Esophagus mucosa (tissue), 1 donor: ENCODE data around the gene NFRKB. TPM values are rescaled to one million over a fixed set of nuclear protein-coding genes. Genes with fewer than 3 reads are reported as not detected.
"Not testable (repeated sequence)": the region's sequence is repeated elsewhere in the genome, so short reads cannot be mapped to it uniquely, and the experiment has no call there.

ENCODE experiments used
- ATAC-seq: fragments of 200-7000 bp; cut with Tn5 transposase; one replicate; pipeline ENCODE4 v1.9.1; 2020
- total RNA-seq: library from RNA; stranded (reverse); gene quantifications from one replicate; pipeline ENCODE4 v1.2.4, GENCODE V29; 2023
- donor health status: DM: yes; HTN: yes; CAD: no.

The NFRKB gene
- total RNA-seq, 1 donor from 2014 or later: 14.3 TPM

- ATAC-seq: peak; percentile 7
Measured at GRCh38 chr11:129894278-129895125, 876 bp downstream of the NFRKB start.

DNA sequence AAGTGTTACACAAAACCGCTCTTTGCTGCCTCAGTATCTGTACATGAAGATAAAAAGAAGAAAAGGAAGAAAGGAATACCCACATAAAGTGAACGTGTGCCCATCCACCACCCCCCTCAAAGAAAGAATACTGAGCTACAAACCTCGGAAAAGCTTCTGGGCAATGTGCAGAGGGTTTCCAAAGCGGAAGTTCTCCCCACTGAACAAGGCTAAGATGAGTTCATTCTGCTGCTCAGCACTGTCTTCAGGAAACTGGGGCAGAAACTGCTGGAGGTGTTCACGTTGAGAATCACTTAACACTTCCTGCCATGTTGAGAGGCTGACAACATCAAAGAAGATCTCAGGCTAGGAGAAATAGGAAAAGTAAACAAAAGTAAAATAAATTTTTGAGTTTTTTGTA, 6.9 kb downstream of the NFRKB start:
- ATAC-seq: no peak

GRCh38 chr11:129885381-129885780, 10.0 kb downstream of the NFRKB start:
- ATAC-seq: no peak

DNA sequence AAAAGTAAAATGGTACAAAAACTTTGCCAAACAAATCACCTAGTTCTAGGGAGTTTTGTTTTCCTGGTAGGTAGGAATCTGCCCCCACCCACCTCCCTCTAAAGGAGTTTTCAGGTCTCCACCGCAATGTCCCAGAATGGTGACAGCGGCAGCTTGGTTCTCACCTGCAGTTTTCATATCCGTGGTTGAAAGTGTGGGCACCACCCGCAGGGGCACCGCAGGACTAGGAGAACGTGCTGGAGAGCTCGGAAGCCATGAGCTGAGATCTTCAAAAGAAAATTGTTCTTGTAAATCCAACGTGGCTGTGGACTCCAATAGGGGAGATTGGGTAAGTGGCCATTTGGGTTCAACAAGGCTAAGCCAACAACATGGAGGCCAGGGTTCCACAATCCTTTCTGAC, 10.8 kb downstream of the NFRKB start:
- no peak for ATAC-seq

- ATAC-seq: peak; percentile 79
Measured at GRCh38 chr11:129881570-129882170, 13.7 kb downstream of the NFRKB start.

DNA sequence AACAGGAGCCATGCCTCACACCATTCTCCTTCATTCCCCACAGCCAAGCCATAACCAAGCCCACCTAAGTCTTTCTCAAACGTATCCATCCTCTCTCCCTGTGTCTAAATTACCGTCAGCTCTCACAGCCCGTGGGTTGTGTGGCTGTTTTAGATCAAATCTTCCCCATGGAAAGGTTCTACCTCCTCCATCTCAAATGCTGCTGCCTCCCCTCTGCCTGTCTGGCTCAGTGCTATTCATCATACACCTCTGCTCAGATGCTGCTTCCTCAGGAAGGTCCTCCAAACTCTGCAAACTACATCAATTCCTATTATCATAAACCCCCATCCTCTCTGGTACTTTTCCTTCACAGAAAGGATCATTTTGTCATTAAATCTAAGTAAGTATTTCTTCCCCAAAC, 15.1 kb downstream of the NFRKB start:
- ATAC-seq: no peak

- ATAC-seq: no peak
Measured at GRCh38 chr11:129871914-129872313, 23.5 kb downstream of the NFRKB start.

DNA sequence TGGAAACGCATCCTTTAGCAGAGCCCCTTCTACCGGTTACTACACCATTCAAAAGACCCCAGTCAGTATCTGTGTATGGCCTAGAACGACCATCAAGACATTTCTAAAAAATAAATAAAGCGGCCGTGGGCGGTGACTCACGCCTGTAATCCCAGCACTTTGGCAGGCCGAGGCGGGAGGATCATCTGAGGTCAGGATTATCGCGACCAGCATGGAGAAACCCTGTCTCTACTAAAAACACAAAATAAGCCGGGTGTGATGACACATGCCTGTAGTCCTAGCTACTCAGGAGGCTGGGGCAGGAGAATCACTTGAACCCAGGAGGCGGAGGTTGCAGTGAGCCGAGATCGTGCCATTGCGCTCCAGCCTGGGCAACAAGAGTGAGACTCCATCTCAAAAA, 26.8 kb downstream of the NFRKB start:
- not testable (repeated sequence) for ATAC-seq

DNA sequence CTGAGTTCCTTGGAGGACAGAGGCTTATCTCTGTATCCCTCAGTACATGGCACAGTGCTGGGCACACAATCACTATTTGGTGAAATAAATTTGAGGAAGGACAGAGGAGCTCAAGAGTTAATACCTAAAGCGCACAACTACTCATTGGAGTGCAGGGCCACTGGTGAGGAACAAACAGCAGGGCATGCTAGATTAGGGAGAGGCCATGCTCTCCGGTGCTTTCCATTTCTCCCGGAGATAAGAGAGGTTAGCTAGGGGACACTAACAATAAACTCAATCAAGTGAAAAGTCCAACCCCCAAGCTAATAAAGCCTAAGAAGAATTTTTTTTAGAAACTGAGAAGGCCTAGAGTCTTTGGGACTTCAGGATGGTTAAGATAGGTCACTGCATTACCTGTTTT, 29.1 kb downstream of the NFRKB start:
- ATAC-seq: no peak

GRCh38 chr11:129865701-129866100, 29.7 kb downstream of the NFRKB start:
- ATAC-seq: no peak

DNA sequence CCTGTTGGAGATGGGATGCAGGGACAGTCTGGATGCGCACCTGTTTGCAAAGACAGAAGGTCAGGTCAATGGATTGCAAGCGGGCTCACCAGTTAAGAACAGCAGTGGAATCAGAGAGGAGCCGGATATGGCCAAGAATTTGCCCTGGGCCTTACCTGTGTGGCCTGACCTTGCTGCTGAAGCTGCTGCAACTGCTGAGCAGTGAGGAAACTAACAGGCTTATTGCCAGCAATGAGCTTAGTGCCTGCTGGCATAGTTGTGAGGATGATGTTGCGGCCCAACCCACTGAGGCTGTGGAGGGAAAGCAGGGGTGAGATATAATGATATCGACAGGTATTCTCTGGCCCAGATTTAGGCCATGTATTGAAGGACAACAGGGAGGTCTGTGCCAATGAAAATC, 30.6 kb downstream of the NFRKB start:
- ATAC-seq: peak; percentile 7

DNA sequence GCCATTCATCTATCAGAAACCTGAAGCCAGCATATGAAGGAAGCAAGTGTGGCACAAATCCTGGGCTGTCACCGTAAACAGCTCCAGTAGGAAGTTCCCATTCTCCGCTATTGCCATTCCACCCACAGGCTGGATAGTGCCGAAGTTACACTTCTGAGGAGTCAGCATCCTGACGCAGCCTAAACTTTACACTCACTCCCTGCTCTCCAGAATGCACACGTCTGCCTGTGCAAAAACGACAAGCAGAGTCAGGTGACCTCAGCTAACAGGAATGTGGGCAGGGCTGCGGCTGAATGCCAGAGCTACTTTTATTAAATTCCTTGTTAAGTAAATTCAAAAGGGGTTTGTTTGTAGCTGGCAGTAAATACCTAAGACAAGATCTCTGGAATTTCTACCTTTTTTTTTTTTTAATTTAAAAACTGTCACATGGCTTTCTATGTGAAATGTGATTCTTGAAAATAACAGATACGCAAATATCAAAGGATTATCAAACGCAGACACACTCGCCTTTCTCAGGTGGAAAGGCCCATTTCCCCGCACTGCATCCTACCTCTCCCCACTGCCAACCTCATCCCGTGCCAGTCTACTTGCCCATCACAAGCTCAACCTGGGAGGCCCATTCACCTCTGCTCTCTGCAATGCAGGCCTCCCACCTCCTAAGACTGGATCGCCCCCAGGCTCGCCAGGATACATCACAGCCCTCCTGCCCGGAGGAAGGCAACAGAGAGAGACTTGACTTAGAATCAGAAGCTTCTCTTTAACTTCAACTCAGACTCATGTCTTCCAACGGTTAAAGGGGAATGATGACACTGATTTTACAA, 33.5 kb downstream of the NFRKB start:
- peak; percentile 94 for ATAC-seq

- no peak for ATAC-seq
Measured at GRCh38 chr11:129856036-129856435, 39.3 kb downstream of the NFRKB start.

GRCh38 chr11:129855086-129855485, 40.3 kb downstream of the NFRKB start:
- peak; percentile 9 for ATAC-seq

GRCh38 chr11:129854232-129854805, 41.1 kb downstream of the NFRKB start:
- ATAC-seq: peak; percentile 78

DNA sequence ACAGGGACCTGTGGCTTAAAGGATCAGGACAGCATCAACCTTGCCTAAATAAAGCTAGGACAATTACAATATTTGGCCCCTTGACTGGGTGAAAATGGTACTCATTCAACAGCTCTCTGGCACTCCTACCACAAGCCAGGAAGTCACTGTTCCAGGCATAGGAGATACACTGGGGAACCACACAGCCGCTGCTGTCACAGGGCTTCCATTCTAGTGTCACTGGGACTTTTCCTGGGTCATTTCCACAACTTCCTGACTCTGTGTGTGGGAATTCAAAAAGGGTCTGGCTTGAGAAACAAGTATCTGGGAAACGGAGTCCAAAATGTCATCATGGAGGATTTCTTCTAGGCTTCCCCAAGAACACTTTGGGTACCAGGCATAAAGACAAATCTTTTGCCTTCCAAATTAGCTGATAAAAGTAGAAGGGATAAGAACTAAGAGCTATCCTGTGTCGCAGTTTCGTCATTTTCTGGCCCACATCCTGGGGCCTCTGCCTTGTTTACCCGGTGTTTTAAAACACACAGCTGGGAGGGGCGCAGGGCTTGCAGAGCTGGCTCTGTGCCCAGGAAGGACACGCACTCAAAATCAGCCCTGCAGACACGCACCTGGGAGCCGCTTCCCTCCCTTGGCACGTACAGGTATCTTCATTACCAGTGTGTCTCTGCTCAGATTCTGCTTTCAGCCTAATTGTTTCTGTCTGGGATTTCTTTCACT, 41.7 kb downstream of the NFRKB start:
- peak; percentile 86 for ATAC-seq

- no peak for ATAC-seq
Measured at GRCh38 chr11:129852125-129852740, 43.1 kb downstream of the NFRKB start.

- no peak for ATAC-seq
Measured at GRCh38 chr11:129849447-129850130, 45.8 kb downstream of the NFRKB start.

GRCh38 chr11:129847361-129847760, 48.0 kb downstream of the NFRKB start:
- ATAC-seq: not testable (repeated sequence)

- peak; percentile 87 for ATAC-seq
Measured at GRCh38 chr11:129846508-129847335, 48.7 kb downstream of the NFRKB start.
